ENCODE measurements around the gene FMN2.

- TF ChIP-seq, protein P1, sequence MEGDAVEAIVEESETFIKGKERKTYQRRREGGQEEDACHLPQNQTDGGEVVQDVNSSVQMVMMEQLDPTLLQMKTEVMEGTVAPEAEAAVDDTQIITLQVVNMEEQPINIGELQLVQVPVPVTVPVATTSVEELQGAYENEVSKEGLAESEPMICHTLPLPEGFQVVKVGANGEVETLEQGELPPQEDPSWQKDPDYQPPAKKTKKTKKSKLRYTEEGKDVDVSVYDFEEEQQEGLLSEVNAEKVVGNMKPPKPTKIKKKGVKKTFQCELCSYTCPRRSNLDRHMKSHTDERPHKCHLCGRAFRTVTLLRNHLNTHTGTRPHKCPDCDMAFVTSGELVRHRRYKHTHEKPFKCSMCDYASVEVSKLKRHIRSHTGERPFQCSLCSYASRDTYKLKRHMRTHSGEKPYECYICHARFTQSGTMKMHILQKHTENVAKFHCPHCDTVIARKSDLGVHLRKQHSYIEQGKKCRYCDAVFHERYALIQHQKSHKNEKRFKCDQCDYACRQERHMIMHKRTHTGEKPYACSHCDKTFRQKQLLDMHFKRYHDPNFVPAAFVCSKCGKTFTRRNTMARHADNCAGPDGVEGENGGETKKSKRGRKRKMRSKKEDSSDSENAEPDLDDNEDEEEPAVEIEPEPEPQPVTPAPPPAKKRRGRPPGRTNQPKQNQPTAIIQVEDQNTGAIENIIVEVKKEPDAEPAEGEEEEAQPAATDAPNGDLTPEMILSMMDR (IDR thresholded peaks at IDR 0.05), result no peak
- TF ChIP-seq POLR2A (IDR thresholded peaks at IDR 0.05), result no peak
Measured at GRCh38 chr1:240139511-240139910, 47.8 kb downstream of the FMN2 start.

Data from body of pancreas (tissue), 4 donors.